NCI-H1436 treated with DMSO at 0.1 percent for 48 hours (cell line): ENCODE measurements around the gene XRCC3.

Experiments used
- DNase-seq: peaks from one replicate; lab custom pipeline; 2025; lab: John Stamatoyannopoulos, UW

The XRCC3 gene

DNA sequence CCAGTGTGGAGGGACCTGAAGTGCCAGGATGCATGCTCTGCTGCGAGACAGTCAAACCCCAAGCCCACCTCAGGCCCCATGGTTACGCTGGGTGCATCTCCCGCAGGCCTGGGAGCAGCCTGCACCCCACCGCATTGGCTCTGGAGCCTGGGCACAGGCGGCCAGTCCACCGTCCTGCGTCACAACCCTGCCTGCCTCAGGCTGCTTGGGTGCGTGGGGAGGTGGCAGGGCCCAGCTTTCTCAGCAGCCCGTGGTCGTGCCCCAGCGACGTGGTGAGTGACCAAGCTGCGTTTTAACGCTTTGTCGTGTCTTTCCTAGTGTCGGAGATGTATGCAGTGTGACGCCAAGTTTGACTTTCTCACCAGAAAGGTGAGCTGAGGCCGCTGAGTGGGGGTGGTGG lies 11.2 kb upstream of the XRCC3 start:
- no peak for DNase-seq

DNA sequence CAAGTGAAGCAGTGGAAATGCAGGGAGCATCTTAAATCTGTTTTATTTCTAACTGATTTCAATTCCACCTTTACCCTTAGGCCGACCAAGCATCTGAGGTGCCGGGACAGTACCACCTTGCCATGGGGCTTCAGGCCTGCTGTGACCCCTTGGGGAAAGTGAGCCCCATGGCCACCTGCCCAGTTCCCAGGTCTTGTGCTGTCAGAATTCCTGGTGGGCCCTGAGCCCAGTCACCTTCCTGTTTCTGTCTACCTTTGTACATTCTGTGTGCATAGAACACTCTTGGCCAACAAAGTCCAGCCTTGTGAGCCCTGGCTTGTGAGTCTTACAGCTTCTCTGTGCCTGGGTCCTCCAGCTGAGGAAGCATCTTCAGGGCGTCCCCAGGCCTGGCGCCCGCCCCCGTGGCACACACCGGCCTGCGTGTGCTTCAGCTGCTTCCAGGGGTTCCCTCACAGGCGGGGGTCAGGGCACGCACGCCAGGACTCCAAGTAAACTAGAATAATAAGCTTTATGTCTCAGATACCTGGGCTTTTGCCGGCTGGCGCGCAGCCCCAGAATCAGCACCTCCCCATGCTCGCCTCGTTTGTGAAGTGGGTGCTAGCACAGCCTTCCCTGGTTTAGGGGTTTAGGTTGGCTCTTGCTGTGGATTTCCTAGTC lies 10.6 kb upstream of the XRCC3 start:
- no peak for DNase-seq

DNA sequence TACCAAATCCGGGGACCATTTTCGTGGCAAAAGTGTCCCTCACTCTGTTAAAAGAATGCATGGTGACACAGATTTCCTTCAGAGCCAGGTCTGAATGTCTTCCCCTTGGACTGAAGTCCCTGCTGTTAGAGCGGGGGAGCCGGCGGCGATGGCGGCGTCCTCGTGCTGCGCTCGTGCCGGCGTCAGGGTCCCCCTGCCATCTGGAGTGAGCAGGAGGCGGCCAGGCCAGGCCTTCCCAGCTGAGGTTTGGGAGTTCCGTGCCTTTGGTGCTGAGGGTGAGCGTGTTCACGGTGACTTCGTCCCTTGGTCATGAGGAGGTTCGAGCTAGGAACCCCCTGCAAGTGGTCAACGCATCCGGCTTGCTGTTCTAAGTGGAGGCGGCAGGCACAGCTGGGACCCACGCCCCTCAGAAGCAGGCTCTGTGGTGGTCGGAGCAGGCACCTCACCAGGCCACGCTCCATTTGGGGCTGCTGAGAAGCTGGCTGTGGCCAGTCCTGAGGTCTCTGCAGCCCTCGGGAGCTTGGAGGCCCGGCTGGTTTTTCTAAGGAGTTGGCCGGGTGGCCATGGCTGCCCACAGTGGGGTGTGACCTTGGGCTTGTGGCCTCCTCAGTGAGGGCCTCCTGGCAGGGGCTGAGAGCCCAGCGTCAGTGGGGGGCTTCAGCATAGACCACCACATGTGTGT lies 9.9 kb upstream of the XRCC3 start:
- DNase-seq = no peak

DNA sequence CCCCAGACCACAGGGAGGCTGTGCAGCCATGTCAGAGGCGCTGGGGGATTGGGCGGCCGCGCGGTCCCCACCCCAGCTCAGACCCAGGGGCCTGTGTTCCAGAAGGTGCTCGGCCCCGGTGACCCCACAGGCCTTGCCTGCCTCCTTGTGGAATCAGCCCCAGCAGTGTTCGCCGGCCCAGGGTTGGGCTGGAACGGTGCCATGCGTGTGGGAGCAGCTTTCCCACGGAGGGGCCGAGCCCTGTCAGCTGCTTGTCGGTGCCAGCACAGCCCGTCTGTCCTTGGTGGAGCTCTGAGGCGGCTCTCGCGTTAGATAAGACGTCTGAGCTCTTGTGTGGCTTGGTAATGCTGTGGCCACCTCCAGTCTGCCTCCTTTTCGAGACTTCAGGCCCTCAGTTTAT lies 8.9 kb upstream of the XRCC3 start:
- DNase-seq = no peak

DNA sequence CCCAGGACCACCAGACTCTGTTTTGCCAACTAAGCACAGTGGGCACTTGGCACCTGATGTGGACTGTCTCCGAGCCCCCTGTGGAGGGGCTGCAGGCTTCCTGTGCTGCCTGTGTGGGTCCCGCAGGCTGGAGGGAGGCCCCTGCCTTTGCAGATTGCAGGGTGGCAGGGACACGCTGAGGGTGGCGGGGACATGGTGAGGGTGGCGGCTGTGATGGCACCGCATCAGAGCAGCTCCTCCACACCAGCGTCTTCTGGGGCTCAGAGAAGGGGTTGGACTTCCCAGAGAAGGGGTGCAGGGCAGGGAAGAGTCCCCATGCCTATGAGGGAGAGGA lies 8.5 kb upstream of the XRCC3 start:
- DNase-seq = no peak

DNA sequence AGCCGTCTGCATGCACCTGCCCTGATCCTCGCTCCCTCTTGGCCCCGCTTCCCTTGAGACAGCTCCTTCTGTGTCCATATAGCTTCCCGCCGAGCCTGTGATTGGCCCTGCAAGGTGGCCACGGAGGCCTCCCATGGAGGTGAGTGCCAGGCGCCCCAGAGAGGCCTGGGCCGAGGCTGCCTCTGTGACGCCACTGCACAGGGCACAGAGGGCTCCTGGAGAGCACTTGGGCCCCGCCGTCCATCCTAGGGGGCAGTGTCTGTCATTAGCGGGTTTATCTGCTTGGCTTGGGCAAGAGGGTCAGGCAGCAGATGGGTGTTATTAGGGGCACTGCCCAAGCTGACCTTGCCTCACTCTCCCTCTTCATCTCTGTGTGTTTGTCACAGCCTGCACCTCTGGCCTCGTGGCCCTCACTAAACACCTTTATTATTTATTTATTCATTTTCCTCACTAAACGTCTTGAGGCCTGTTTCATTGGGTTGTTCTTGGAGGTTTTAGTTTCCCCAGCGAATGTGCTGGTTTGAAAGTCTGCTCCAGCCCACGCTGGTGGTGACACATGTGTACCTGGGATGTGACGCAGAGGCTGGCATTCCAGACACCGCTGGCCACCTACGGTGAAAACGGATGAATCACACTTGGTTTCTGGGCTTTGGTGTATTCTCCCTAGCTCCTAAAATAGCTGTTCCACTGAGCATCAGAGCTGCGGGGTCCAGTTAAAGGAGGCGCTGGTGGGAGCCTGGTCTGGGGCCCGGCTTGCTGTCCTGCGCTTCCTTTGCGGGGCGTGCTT lies 6.3 kb upstream of the XRCC3 start:
- no peak for DNase-seq

DNA sequence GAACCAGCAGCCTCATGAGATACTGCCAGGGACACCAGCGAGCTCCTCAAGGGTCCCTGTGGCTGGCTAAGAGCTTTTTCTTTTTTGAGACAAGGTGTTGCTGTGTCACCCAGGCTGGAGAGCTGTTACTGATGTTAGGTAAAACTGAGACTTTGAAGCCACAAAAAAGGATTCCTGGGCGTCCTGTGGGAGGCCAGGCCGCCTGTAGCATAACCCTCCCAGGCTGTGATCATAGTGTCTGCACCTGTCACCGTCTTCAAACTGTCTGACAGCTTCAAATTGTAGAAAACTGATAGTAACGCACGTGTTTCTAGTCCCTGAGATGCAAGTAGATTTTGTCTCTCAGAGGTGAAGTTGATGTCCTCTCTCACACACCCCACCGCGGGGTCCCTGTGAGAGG lies 4.5 kb upstream of the XRCC3 start:
- no peak for DNase-seq

DNA sequence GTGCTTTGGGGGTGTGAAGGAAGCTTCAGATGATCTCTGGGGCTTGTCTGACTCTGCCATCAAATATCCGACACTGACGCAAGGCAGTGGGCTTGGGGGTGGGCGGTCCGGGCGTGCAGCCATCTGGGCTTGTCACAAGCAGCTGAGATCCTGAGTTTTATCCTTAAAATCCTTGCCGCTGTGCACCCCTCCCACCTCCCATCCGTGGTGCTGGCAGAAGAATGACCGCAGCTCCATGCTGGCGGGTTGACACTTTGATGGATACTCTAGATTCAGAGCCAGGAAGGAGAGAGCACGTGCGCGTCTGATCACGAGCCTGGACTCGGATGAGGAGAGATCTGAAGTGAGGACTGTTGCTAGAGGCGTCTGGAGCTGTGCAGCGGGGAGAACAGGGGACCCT lies 3.3 kb upstream of the XRCC3 start:
- no peak for DNase-seq

DNA sequence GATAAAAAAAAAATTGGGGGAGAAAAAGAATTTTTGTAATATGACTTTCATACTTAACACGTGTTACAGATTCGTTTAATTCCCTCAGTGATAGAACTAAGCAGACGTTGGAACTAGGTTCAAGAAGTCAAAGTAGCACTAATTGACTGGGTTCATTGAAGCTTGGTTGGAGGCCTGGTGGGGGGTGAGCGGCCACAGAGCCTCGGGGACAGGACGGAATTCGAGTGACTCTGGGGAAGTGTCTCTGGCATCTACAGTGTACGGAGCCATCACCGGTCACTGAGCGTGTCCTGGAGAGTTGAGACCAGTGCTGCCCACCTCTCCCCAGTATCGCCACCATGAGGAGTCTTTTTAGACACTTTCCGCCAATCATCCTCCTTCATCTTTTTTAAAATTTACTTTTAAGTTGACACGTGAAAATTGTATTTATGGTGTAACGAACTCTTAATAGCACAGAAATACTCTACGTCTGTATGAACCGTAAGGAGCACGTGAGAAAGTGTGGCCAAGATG lies 1.7 kb upstream of the XRCC3 start:
- DNase-seq = no peak

DNA sequence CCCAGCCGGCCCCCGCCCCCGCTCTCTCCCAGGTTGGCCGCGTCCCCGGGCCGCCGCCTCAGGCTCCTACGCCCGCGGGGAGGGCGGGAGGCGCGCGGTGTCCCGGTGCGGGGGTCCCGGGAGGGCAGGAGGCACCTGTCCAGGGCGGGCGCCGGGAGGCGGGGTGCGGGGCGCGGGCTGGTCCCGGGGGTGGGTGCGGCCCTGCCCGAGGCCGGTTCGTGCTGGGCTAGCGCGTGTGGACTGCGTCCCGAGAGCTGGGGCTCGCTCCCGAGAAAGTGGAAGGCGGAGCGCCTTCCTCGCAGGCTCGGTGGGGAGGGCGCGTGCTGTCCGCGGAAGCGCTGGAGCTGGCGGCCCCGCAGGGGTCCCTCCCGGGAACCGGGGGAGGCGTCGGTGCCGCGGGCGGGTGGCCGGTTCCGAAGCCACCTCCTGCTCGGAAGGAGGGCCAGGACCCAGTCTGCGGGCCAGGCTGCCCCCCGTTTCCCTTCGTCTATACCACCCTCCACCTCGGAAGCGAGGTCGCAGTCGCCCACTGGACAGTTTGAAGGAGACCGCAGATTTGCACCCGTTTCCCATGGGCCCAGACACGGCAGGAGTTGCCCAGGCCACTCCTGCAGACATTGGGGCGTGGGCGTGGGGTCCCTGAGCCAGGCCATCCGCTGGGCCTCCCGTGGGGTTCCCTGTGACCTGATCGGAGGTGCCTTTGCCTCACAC lies 995 bp upstream of the XRCC3 start:
- DNase-seq = no peak

DNA sequence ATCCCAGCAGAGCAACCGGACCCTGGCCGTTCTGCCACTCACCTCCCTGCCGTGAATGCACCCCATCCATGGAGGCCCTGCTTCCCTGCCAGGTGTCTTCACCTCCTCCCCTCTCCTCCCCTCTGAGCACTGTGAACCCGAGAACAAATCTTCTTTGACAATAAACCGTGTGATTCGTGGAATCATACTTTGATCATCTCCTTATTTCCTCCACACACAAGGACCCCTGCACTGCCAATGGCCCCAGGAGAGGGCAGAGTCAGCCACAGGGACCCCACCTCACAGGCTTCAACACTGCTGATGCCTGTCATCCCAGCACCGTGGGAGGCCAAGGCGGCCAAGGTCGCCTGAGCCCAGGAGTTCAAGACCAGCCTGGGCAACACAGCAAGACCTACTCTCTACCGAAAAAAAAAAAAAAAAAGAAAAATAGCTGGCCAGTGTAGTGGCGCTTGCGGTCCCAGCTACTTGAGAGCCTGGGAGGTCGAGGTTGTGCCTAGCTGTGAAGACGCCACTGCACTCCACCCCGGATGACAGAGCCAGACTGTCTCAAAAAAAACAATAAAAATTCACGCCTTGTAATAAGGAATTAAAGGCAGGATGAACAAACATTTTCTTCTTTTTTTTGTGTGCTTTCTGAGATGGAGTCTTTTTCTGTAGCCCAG lies 1.1 kb downstream of the XRCC3 start:
- DNase-seq = no peak

DNA sequence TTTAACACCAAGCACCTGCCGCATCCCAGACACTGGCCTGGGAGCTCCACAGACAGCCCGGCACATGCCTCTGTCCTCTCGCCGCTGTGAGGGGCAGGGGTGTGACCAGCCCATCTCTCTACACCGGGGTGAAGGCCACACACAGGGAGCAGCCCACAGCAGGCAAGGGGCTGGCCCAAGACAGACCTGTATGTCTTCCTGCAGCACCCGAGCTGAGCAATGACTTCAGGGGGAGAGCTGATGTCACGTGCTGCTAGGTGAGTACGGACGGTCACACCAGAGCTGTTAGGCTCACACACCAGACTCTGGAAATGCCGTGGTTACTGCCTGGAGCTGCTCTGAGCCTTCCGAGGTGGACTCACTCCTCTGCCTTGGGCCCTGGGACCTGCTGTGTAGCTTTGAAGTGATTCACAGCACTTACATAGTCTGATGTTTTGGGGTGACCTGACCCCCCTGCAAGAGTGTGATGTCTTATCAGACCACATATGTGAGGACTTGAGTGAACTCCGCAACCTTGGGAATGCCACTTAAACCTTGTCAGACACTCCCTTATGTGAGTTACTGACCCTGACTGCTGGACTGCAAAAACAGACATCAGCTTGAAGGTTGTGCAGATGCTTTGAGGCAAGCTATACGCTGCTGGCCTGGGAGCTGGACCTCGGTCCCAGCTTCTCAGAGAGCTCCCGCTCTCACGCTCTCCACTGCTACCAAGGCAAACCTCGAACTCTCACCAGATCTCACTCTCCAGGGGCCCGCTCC lies 1.8 kb downstream of the XRCC3 start:
- DNase-seq = no peak

DNA sequence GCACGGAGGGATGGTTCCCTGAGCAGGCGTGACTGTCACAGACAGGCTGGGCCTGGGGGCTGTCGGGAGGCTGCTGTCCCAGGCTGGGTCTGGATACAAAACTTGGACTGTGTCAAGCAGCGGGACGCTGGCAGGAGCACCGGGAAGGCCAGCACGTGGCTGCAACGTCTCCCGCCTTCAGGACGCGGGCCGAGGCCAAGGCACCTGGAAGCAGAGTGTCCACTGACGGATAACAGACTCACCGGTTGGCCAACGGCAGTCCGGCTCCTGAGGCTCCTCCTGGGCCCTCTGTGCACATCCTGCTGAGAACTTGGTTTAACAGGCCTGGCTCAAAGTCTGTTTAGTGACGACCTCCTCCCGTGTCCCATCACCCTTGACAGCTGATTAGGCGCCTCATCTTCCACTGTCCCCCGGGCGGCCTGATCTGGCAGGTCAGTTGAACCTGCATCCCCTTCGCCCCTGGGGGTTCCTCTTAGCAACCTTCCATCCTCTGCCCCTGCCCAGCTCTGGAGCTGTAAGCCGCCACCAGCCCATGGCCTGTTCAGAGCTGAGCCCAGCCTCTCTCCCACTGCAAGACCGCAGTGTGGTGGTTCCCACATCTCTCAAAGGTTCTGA lies 2.5 kb downstream of the XRCC3 start:
- DNase-seq = no peak

DNA sequence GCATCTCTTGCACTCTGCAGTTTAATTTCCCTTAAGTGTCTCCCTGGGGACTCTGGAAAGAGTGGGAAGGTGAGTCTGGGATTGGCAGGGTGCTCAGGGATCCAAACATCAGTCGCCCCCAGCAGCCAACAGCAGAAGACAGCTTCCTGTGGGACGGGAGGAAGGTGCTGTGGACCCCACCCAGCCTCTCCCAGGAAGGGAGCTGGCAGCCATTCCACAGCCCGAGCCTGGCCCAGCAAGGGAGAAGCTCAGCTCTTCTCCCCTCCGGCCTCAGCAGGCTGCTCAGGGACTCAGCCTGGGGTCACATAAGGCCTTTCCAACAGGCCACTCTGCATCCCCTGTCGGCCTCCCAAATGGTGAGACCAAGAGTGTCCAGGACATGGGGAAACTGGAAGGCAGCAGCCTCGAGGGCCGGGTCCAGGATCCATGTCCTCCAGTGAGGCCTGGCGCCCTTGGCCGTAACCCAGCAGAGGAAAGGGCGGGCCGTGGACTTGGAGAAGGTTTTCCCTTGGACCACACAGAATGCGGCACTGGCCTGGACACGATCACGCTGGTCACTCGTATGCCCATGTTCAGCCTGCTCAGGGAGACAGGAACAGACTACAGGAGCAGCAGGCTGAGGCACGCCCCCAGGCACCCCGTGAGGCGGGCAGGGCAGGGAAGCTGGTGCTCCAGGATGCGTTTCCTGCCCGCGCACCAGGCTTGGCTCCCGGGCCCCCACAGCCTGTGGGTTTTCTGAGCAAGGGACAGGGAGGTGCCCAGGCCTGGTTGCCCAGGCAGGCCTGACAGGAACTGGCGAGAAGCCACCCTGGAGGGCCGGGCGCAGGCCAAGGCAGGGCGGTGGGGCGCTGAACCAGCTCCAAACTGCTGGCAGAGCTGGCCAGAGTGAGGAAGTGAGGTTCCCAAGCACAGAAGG lies 3.5 kb downstream of the XRCC3 start:
- no peak for DNase-seq

DNA sequence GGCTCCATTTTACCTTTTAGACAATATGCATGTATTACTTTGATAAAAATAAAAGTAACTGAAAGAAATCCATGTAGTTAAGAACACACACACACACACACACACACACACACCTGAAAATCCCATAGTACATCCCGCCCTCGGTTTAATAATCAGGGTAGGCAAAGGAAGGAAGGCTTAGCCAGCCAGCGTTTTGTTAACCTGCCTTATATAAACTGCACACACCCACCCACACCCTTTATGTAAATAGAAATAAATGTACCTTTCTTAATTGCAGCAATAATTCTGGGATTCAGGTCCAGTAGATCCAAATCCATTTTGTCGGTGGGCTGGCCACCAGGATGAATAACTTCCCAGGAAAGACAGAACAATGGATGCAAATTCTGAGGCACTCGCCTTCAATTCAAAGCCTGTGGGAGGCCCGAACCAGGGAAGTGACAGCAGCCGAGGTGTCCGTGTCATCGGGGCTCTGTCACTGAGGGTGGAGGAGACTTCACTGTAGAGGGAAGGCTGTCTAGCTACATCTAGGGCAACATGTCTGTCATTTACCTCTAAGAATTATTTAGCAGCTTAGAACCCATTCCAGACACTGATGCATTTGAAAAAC lies 4.4 kb downstream of the XRCC3 start:
- no peak for DNase-seq

DNA sequence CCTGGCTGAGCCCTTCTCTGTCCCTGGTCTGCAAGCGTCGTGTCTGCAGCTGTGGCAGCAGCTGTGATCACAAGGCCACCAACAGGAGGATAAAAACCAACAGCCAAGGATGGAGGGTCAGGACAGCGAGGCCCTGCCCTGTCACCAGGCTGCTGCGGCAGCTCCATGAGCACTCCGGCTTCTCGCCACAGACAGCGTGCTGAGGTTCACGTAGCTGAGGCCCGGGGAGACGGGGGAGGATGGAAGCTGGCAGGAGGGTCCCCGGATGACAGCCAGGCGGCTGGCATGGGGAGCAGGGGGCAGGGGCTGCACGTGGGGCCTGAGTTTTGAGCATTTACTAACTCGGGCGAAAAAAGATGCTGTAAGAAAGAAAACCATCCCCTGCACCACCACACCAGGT lies 5.4 kb downstream of the XRCC3 start:
- no peak for DNase-seq

DNA sequence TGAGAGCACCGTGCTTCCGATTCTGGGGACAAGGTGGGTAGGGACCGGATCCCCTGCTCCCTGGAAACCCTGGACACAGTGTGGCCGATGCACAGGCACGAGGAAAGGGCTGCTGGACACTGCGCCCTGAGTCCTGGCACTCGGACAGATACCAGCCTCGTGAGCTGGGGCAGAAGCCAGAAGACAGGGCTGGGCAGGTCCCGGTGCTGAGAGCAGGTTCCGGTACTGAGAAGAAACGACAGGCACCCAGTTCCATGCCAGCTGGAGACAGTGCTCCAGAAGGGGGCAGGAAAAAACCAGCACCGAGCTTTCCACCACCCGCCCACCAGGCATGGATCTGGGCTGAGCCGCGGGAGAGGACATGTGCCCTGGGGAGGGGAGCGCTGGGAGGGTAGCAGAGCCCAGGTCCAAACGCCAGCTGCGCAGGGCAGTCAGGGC lies 6.5 kb downstream of the XRCC3 start:
- no peak for DNase-seq

DNA sequence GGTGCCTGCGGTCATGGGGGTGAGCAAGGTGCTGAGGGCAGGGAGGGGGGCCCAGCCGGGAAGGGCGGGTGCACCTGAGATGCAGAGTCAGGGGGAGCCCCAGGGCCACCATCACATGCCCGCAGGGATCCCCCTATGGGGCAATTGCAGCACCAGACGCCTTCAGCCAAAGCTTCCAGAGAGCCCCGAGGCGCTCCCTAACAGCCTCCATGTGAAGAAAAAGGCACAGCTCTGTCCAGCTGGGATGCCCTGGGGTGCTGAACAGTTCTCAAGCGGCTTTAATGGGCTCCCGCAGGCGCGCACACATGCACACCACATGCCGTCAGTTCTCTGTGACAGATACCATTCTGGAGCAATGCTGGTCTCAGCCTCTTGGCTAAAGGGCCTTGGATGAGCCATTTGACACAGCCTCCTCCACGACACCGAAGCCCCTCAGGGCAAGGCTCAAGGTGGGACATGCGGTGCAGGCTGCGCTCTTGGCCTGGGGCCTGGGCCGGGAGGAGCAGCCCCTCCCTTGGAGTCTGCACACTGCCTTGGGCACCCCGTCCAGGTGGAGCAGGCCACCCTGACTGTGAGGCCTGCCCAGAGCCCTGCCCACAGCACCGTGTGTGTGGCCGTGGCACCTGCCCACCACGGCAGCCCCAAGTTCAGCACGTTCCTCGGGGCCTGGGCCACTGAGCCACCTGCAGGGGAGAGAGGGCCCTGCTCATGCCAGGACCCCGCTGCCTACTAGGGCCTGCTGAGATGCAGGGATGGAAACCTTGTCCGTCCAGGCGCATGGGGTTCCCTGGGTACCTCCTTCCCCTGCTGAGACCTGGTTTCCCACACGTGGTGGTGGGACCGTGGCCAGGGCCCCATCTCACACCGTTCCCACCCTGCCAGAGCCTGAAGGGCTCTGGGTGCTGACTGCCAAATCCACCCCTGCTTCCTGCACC lies 7.7 kb downstream of the XRCC3 start:
- DNase-seq = no peak
